ENCODE data around the gene FOXRED1. TPM values are rescaled to one million over a fixed set of nuclear protein-coding genes. Genes with fewer than 3 reads are reported as not detected.
"Not testable (repeated sequence)": the region's sequence is repeated elsewhere in the genome, so short reads cannot be mapped to it uniquely, and the experiment has no call there.

FOXRED1 gene
- polyA plus RNA-seq, 1 experiment = 18.3 TPM

GRCh38 chr11:126304457-126305075 is 35.6 kb downstream of the FOXRED1 start:
- no peak for DNase-seq (ENCODE audit: low read depth)
- TF ChIP-seq, protein P1, sequence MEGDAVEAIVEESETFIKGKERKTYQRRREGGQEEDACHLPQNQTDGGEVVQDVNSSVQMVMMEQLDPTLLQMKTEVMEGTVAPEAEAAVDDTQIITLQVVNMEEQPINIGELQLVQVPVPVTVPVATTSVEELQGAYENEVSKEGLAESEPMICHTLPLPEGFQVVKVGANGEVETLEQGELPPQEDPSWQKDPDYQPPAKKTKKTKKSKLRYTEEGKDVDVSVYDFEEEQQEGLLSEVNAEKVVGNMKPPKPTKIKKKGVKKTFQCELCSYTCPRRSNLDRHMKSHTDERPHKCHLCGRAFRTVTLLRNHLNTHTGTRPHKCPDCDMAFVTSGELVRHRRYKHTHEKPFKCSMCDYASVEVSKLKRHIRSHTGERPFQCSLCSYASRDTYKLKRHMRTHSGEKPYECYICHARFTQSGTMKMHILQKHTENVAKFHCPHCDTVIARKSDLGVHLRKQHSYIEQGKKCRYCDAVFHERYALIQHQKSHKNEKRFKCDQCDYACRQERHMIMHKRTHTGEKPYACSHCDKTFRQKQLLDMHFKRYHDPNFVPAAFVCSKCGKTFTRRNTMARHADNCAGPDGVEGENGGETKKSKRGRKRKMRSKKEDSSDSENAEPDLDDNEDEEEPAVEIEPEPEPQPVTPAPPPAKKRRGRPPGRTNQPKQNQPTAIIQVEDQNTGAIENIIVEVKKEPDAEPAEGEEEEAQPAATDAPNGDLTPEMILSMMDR (IDR thresholded peaks at IDR 0.05; ENCODE audit: insufficient read depth, low read depth, low read length) = no peak
- CTCF ChIA-PET = interaction anchor here (0.6 to 1.0 kb wide), 4 partner anchors 11 to 177 kb away, joined by 3 to 4 read pairs (median 3); no protein-coding TSS in a partner anchor
- H3K4me3 ChIP-seq (ENCODE audit: low read depth, low read length) = peak overlapping the region; percentile 69
- no peaks in the 10 kb centered on the region for H3K27me3 ChIP-seq (ENCODE audit: control insufficient read depth, insufficient read depth, low read length)
- no peaks in the 10 kb centered on the region for H3K36me3 ChIP-seq (ENCODE audit: control insufficient read depth, insufficient read depth, low read length)
- POLR2A ChIA-PET = interaction anchor here (0.8 kb wide), 1 partner anchor 14 kb away, joined by 4 read pairs; no protein-coding TSS in a partner anchor

GRCh38 chr11:126305699-126306098 is 36.7 kb downstream of the FOXRED1 start:
- H3K27me3 ChIP-seq (ENCODE audit: control insufficient read depth, insufficient read depth, low read length) = no peaks in the 10 kb centered on the region
- ChIA-PET CTCF (interaction anchor here (0.8 to 1.0 kb wide), 2 partner anchors 175 kb away, joined by 3 read pairs; no protein-coding TSS in a partner anchor), POLR2A (no interaction called here)
- DNase-seq (ENCODE audit: low read depth) = no peak
- H3K36me3 ChIP-seq (ENCODE audit: control insufficient read depth, insufficient read depth, low read length) = peaks cover 1% of the 10 kb centered on the region; the same call in 1 of the 2 replicates
- H3K4me3 ChIP-seq (ENCODE audit: low read depth, low read length) = no peak overlapping the region
- TF ChIP-seq, protein P1 (IDR thresholded peaks at IDR 0.05; ENCODE audit: insufficient read depth, low read depth, low read length) = no peak

- no peaks in the 10 kb centered on the region for H3K27me3 ChIP-seq (ENCODE audit: control insufficient read depth, insufficient read depth, low read length)
- CTCF ChIA-PET = interaction anchor here (0.7 to 5.2 kb wide), 12 partner anchors 9 to 279 kb away, joined by 3 to 44 read pairs (median 4); partner anchors contain the start of gene ST3GAL4
- H3K36me3 ChIP-seq (ENCODE audit: control insufficient read depth, insufficient read depth, low read length) = peaks cover 1% of the 10 kb centered on the region; the same call in 1 of the 2 replicates
- TF ChIP-seq, protein P1 (IDR thresholded peaks at IDR 0.05; ENCODE audit: insufficient read depth, low read depth, low read length) = peak; percentile 63
- POLR2A ChIA-PET = no interaction called here
- no peak for DNase-seq (ENCODE audit: low read depth)
- H3K4me3 ChIP-seq (ENCODE audit: low read depth, low read length) = no peak overlapping the region
Observed at GRCh38 chr11:126307706-126308105, 38.8 kb downstream of the FOXRED1 start.

- no peak for DNase-seq (ENCODE audit: low read depth)
- ChIA-PET CTCF (interaction anchor here (0.7 to 5.2 kb wide), 11 partner anchors 8 to 278 kb away, joined by 3 to 44 read pairs (median 4); partner anchors contain the start of gene ST3GAL4), POLR2A (no interaction called here)
- Histone ChIP-seq H3K36me3 (ENCODE audit: control insufficient read depth, insufficient read depth, low read length) (peaks cover 1% of the 10 kb centered on the region; the same call in 1 of the 2 replicates), H3K27me3 (ENCODE audit: control insufficient read depth, insufficient read depth, low read length) (no peaks in the 10 kb centered on the region), H3K4me3 (ENCODE audit: low read depth, low read length) (no peak overlapping the region)
- TF ChIP-seq, protein P1 (IDR thresholded peaks at IDR 0.05; ENCODE audit: insufficient read depth, low read depth, low read length) = no peak
Observed at GRCh38 chr11:126308271-126308671, 39.3 kb downstream of the FOXRED1 start.

- POLR2A ChIA-PET; H3K4me3 ChIP-seq (ENCODE audit: low read depth, low read length); DNase-seq (ENCODE audit: low read depth); H3K27me3 ChIP-seq (ENCODE audit: control insufficient read depth, insufficient read depth, low read length); H3K36me3 ChIP-seq (ENCODE audit: control insufficient read depth, insufficient read depth, low read length): not testable (repeated sequence)
- CTCF ChIA-PET = interaction anchor here (1.6 to 5.2 kb wide), 4 partner anchors 9 to 126 kb away, joined by 7 to 44 read pairs (median 22); partner anchors contain the start of gene ST3GAL4
Observed at GRCh38 chr11:126308771-126309170, 39.8 kb downstream of the FOXRED1 start.

Measured in BJ (cell line).